Neuronal stem cell (in vitro differentiated cells): ENCODE data around the gene NSUN3.
"Not testable (repeated sequence)": the region's sequence is repeated elsewhere in the genome, so short reads cannot be mapped to it uniquely, and the experiment has no call there.

Experiments used
- DNase-seq: peaks from one replicate; pipeline ENCODE4 v3.0.0-alpha.2; 2013; ENCODE audit warnings: low spot score
- H2AFZ ChIP-seq: one replicate; pipeline ENCODE4 v1.6.1; 2013; ENCODE audit warnings: mild to moderate bottlenecking, low read length, inconsistent platforms
- H2AK5ac ChIP-seq: 2 replicates; pipeline ENCODE4 v1.6.1; 2013; ENCODE audit warnings: low read depth, mild to moderate bottlenecking, inconsistent platforms, low read length, moderate library complexity, mixed read lengths
- H2BK120ac ChIP-seq: 2 replicates; pipeline ENCODE4 v1.6.1; 2013; ENCODE audit warnings: low read depth, mild to moderate bottlenecking, inconsistent platforms, low read length, moderate library complexity, mixed read lengths
- H2BK12ac ChIP-seq: one replicate; pipeline ENCODE4 v1.6.1; 2013; ENCODE audit warnings: low read length, inconsistent platforms
- H2BK15ac ChIP-seq: 2 replicates; pipeline ENCODE4 v1.6.1; 2013; ENCODE audit warnings: mild to moderate bottlenecking, low read length, inconsistent platforms, mixed read lengths
- H2BK5ac ChIP-seq: one replicate; pipeline ENCODE4 v1.6.1; 2013; ENCODE audit warnings: inconsistent platforms, mild to moderate bottlenecking, low read length, moderate library complexity
- H3K14ac ChIP-seq: one replicate; pipeline ENCODE4 v1.6.1; 2013; ENCODE audit warnings: low read length, inconsistent platforms
- H3K18ac ChIP-seq: 2 replicates; pipeline ENCODE4 v1.6.1; 2013; ENCODE audit warnings: low read length, inconsistent platforms
- H3K23ac ChIP-seq: 2 replicates; pipeline ENCODE4 v1.6.1; 2013; ENCODE audit warnings: low read depth, mild to moderate bottlenecking, mixed read lengths, low read length, inconsistent platforms; ENCODE audit not compliant: poor library complexity
- H3K27ac ChIP-seq: replicated peaks from 3 replicates; pipeline ENCODE4 v1.5.1; 2013; ENCODE audit warnings: low read length, inconsistent platforms
- H3K27me3 ChIP-seq, 3 experiments: 2 replicates each; pipeline ENCODE4 v1.6.1; 2013; ENCODE audit warnings: low read length in 3 of 3, mild to moderate bottlenecking in 2 of 3, inconsistent platforms in 1 of 3, low read depth in 1 of 3, mixed read lengths in 1 of 3, moderate library complexity in 1 of 3; ENCODE audit not compliant: control insufficient read depth in 3 of 3, insufficient read depth in 3 of 3
- H3K36me3 ChIP-seq, 2 donors: replicated peaks in 1 of 2; 2 replicates each; pipeline ENCODE4 v1.6.1; 2013; ENCODE audit warnings: low read length in 2 of 2; ENCODE audit not compliant: control insufficient read depth in 2 of 2, insufficient read depth in 2 of 2
- H3K4ac ChIP-seq: 2 replicates; pipeline ENCODE4 v1.6.1; 2013; ENCODE audit warnings: inconsistent platforms, mild to moderate bottlenecking, low read length, moderate library complexity
- H3K4me1 ChIP-seq, 2 donors: 1 replicate in 1 of 2; 2 replicates in 1 of 2; pipeline ENCODE4 v1.6.1; 2013; ENCODE audit warnings: low read length in 2 of 2, low read depth in 1 of 2; ENCODE audit not compliant: control insufficient read depth in 2 of 2, insufficient read depth in 1 of 2
- H3K4me2 ChIP-seq: one replicate; pipeline ENCODE4 v1.6.1; 2013; ENCODE audit warnings: mild to moderate bottlenecking, low read length, inconsistent platforms; ENCODE audit not compliant: insufficient read depth, poor library complexity, severe bottlenecking
- H3K4me3 ChIP-seq, 2 donors: 2 replicates each; pipeline ENCODE4 v1.5.1; 2013; ENCODE audit warnings: low read length in 2 of 2, mild to moderate bottlenecking in 2 of 2, inconsistent platforms in 1 of 2, moderate library complexity in 1 of 2
- H3K79me1 ChIP-seq: one replicate; pipeline ENCODE4 v1.6.1; 2013; ENCODE audit warnings: low read depth, mild to moderate bottlenecking, inconsistent platforms, low read length, moderate library complexity
- H3K9ac ChIP-seq: one replicate; pipeline ENCODE4 v1.6.1; 2013; ENCODE audit warnings: mild to moderate bottlenecking, low read depth, low read length, inconsistent platforms; ENCODE audit not compliant: poor library complexity
- H3K9me3 ChIP-seq, 2 donors: replicated peaks in 1 of 2; 2 replicates each; pipeline versions ENCODE3 to v1.6.1; 2013; ENCODE audit warnings: low read length in 2 of 2, mild to moderate bottlenecking in 2 of 2, inconsistent platforms in 1 of 2, low read depth in 1 of 2, mixed read lengths in 1 of 2, moderate library complexity in 1 of 2; ENCODE audit not compliant: control insufficient read depth in 2 of 2, insufficient read depth in 1 of 2
- H4K8ac ChIP-seq: one replicate; pipeline ENCODE4 v1.6.1; 2013; ENCODE audit warnings: low read depth, mild to moderate bottlenecking, inconsistent platforms, low read length, moderate library complexity
- H4K91ac ChIP-seq: one replicate; pipeline ENCODE4 v1.6.1; 2013; ENCODE audit warnings: low read length, low read depth, mild to moderate bottlenecking, inconsistent platforms; ENCODE audit not compliant: poor library complexity
- WGBS, 2 donors: extraction: QIAGEN DNeasy Blood & Tissue Kit; methylation state at CpG; one replicate each; pipeline ENCODE4 v1.1.7; 2013; ENCODE audit warnings: missing lambda C conversion rate in 2 of 2, mixed read lengths in 1 of 2; ENCODE audit not compliant: insufficient read length in 2 of 2, insufficient replicate concordance in 1 of 2; ENCODE audit errors: extremely low coverage in 2 of 2; 5-methylcytosine and 5-hydroxymethylcytosine counted together

NSUN3 gene

DNA sequence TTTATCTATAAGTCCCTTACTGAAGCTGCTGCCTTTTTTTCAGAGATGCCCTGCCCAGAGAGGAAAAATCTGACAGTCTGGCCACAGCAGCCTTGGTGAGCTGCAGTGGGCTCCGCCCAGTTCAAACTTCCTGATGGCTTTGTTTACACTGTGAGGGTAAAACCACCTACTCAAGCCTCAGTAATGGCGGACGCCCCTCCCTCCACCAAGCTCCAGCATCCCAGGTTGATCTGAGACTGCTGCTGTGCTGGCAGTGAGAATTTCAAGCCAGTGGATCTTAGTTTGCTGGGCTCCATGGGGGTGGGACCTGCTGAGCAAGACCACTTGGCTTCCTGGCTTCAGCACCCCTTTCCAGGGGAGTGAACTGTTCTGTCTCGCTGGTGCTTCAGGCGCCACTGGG lies 17.7 kb downstream of the NSUN3 start:
- H3K4me2 ChIP-seq, H4K91ac ChIP-seq, H2AFZ ChIP-seq, H3K23ac ChIP-seq, H2AK5ac ChIP-seq, H3K4me3 ChIP-seq, H3K14ac ChIP-seq, H3K9me3 ChIP-seq, H2BK15ac ChIP-seq, H3K4ac ChIP-seq, H3K18ac ChIP-seq, H3K27me3 ChIP-seq, H3K4me1 ChIP-seq, H3K27ac ChIP-seq, H2BK12ac ChIP-seq, H2BK120ac ChIP-seq, H2BK5ac ChIP-seq, H3K9ac ChIP-seq, H3K79me1 ChIP-seq, DNase-seq, H4K8ac ChIP-seq: not testable (repeated sequence)
- peaks cover 4 to 31% of the 10 kb centered on the region in 2 donors for H3K36me3 ChIP-seq
- no CpG with 5 or more reads among the region's 5 CpGs for WGBS, 2 donors

DNA sequence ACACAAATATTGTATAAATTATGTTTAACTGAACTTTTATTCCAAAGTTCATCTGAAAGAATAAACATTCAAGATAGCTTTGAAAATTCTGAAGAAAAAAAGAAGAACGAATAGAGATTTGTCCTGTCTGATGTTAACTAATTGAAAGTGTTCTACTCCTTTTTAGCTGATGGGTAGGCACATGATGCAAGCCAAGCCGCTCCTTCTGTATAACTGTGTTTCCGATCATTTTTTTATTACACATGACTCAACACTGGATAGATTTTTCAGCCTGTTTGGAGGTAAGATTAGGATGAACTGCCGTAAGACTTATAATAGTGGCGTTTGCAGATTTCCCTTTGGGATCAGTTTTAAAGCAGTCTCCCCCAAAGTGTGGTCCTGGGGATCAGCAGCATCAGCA lies 19.0 kb downstream of the NSUN3 start:
- Histone ChIP-seq H2BK5ac (no peak overlapping the region), H3K79me1 (no peaks in the 10 kb centered on the region), H3K23ac (no peak overlapping the region), H2AFZ (no peak overlapping the region), H3K4ac (no peak overlapping the region), H2BK120ac (no peak overlapping the region), H3K27me3 (no peaks in the 10 kb centered on the region), H3K4me2 (no peak overlapping the region), H4K91ac (no peak overlapping the region), H3K9me3 (no peaks in the 10 kb centered on the region), H3K18ac (no peak overlapping the region), H2AK5ac (no peak overlapping the region), H3K4me1 (no peaks in the 10 kb centered on the region), H3K27ac (no peak overlapping the region), H2BK15ac (no peak overlapping the region), H3K4me3 (no peak overlapping the region), H3K36me3 (peaks cover 0 to 33% of the 10 kb centered on the region in 2 donors), H2BK12ac (no peak overlapping the region), H3K9ac (no peak overlapping the region), H3K14ac (no peak overlapping the region), H4K8ac (no peak overlapping the region)
- no peak for DNase-seq
- WGBS, 2 donors, result no CpG with 5 or more reads among the region's 5 CpGs

DNA sequence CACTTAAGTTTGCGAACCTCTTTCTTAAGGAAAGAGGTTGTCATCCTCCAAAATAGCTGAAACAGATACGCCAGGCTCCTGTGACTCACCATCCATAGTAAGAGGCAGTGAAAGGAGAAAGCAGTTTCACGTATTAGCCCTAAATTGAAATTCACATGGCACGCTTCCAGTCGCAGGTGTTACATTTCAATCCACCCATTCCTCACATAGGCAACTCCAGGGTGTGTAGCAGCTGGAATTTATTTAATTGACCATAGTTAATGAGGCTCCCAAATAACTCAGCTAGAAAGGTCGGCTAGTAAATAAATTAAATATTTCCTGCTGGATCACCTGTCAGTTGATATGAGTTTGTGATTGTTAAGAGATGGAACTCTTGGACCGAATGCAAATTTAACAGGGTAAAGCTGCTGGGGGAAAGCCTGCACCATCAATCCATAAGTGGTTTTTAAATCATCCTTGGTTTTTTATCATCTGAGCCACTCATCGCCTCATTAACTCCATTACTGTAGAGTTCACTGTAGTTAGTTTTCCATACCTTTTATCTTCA lies 19.6 kb downstream of the NSUN3 start:
- Histone ChIP-seq H4K91ac (no peak overlapping the region), H3K9ac (no peak overlapping the region), H3K14ac (no peak overlapping the region), H3K4me3 (no peak overlapping the region), H2AFZ (no peak overlapping the region), H3K4me1 (no peaks in the 10 kb centered on the region), H3K4me2 (no peak overlapping the region), H3K18ac (no peak overlapping the region), H3K79me1 (no peaks in the 10 kb centered on the region), H2BK15ac (no peak overlapping the region), H3K27me3 (no peaks in the 10 kb centered on the region), H2BK120ac (no peak overlapping the region), H4K8ac (no peak overlapping the region), H3K9me3 (no peaks in the 10 kb centered on the region), H2AK5ac (no peak overlapping the region), H2BK12ac (no peak overlapping the region), H2BK5ac (no peak overlapping the region), H3K36me3 (peaks cover 0 to 36% of the 10 kb centered on the region in 2 donors), H3K4ac (no peak overlapping the region), H3K23ac (no peak overlapping the region), H3K27ac (no peak overlapping the region)
- WGBS, 2 donors, result no CpG with 5 or more reads among the region's 8 CpGs
- no peak for DNase-seq

DNA sequence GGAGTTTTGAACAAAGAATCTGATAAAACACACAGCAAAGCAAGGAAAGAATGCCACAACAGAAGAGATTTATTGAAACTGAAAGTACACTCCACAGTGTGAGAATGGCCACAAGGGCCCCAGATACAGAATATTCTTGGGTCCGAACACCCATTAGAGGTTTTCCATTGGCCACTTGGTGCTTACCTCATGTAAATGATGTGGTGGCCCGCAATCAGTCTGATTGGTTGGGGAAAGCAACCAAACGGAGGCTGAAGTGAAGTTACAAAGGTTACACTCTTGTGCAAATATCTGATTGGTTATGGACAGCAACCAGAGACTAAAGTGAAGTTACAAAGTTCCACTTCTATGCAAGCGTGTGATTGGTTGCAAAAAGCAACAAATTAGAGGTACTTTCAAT lies 20.4 kb downstream of the NSUN3 start:
- no peak for DNase-seq
- no peak overlapping the region for H3K4ac ChIP-seq
- no peak overlapping the region for H3K18ac ChIP-seq
- no peaks in the 10 kb centered on the region for H3K27me3 ChIP-seq
- H2BK5ac ChIP-seq, result no peak overlapping the region
- no peak overlapping the region for H2AFZ ChIP-seq
- no peak overlapping the region for H3K4me2 ChIP-seq
- H2AK5ac ChIP-seq, result no peak overlapping the region
- H4K8ac ChIP-seq, result no peak overlapping the region
- H2BK15ac ChIP-seq, result no peak overlapping the region
- H3K27ac ChIP-seq, result no peak overlapping the region
- H3K14ac ChIP-seq, result no peak overlapping the region
- WGBS, 2 donors, result no CpG with 5 or more reads among the region's 4 CpGs
- no peaks in the 10 kb centered on the region for H3K79me1 ChIP-seq
- no peak overlapping the region for H3K4me3 ChIP-seq
- no peak overlapping the region for H2BK12ac ChIP-seq
- no peak overlapping the region for H4K91ac ChIP-seq
- no peak overlapping the region for H3K23ac ChIP-seq
- H2BK120ac ChIP-seq, result no peak overlapping the region
- H3K4me1 ChIP-seq, result no peaks in the 10 kb centered on the region
- H3K36me3 ChIP-seq, result peaks cover 0 to 38% of the 10 kb centered on the region in 2 donors
- H3K9me3 ChIP-seq, result no peaks in the 10 kb centered on the region
- no peak overlapping the region for H3K9ac ChIP-seq
